ENCODE measurements around the gene RHO. TPM values are rescaled to one million over a fixed set of nuclear protein-coding genes. Genes with fewer than 3 reads are reported as not detected.
"Not testable (repeated sequence)": the region's sequence is repeated elsewhere in the genome, so short reads cannot be mapped to it uniquely, and the experiment has no call there.

The RHO gene
- total RNA-seq, 1 experiment from 2014 or later = not detected

DNA sequence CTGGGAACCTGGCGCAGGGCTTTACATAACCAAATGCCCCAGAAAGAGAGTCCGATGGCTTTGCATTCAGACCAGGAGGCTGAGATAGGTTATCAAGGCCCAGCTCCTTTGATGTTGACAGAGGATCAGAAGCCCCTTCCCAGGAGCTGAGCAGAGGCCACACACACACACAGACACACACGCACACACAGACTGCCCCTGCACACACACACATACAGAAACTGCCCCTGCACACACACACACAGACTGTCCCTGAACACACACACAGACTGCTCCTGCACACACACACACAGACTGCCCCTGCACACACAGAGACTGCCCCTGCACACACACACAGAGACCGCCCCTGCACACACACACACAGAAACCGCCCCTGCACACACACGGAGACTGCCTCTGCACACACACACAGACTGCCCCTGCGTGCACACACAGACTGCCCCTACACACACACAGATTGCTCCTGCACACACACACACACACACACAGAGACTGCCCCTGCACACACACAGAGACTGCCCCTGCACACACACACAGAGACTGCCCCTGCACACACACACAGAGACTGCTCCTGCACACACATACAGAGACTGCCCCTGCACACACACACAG is 12.5 kb upstream of the RHO start:
- not testable (repeated sequence) for H3K4me2 ChIP-seq (ENCODE audit: insufficient read depth, insufficient read length, low read length); H2BK5ac ChIP-seq (ENCODE audit: insufficient read length, low read length); H2AFZ ChIP-seq (ENCODE audit: low read length); H2BK120ac ChIP-seq (ENCODE audit: low read depth, low read length, poor library complexity, severe bottlenecking); H3K4me3 Mint-ChIP-seq; H3K9me3 ChIP-seq (ENCODE audit: control insufficient read depth, low read depth, low read length); H3K9ac ChIP-seq (ENCODE audit: extremely low read depth, insufficient read length, low read length); DNase-seq; H2BK12ac ChIP-seq (ENCODE audit: insufficient read length, low read depth, low read length); H3K56ac ChIP-seq (ENCODE audit: insufficient read length, low read depth, low read length); H2BK15ac ChIP-seq (ENCODE audit: low read depth, low read length); H3K79me1 ChIP-seq (ENCODE audit: insufficient read depth, low read depth, low read length, poor library complexity, severe bottlenecking); H4K5ac ChIP-seq (ENCODE audit: insufficient read length, low read depth, low read length); H3K4me1 ChIP-seq (ENCODE audit: insufficient read depth, low read length); H3K27me3 Mint-ChIP-seq (ENCODE audit: low read depth); H2BK20ac ChIP-seq (ENCODE audit: low read depth, low read length, poor library complexity, severe bottlenecking); H4K8ac ChIP-seq (replicated peaks; ENCODE audit: insufficient read length, low read depth, low read length); H3K4ac ChIP-seq (ENCODE audit: low read depth, low read length); H3K79me2 ChIP-seq (ENCODE audit: insufficient read depth, low read length); H3K23me2 ChIP-seq (ENCODE audit: insufficient read length, low read depth, low read length, poor library complexity, severe bottlenecking); H3K4me1 Mint-ChIP-seq; H3K9me3 Mint-ChIP-seq; H3K23ac ChIP-seq (ENCODE audit: insufficient read length, low read depth, low read length); H3K14ac ChIP-seq (ENCODE audit: insufficient read depth, low read length); H3K27ac ChIP-seq (ENCODE audit: insufficient read length, low read depth, low read length); H4K20me1 ChIP-seq (ENCODE audit: control insufficient read depth, insufficient read depth, insufficient read length); H2AK5ac ChIP-seq (ENCODE audit: insufficient read length, low read length); H3T11ph ChIP-seq (ENCODE audit: low read length); H3K27me3 ChIP-seq (ENCODE audit: insufficient read depth, low read length); H3K18ac ChIP-seq (ENCODE audit: insufficient read length, low read depth, low read length); H4K91ac ChIP-seq (ENCODE audit: insufficient read length, low read depth, low read length)
- WGBS (ENCODE audit: extremely low coverage, insufficient read length, low lambda C conversion rate) = no CpG with 5 or more reads among the region's 7 CpGs
- peak overlapping the region in 2 of 3 experiments; percentile 1 to 36; a peak in 2 of 7 replicates for H3K27ac Mint-ChIP-seq
- peaks cover 10 to 25% (median 17%) of the 10 kb centered on the region in 3 experiments for H3K36me3 Mint-ChIP-seq (ENCODE audit: insufficient read depth in 1 of 3, low read depth in 3 of 3)
